ENCODE data around the gene PNMT.
A peak's percentile ranks its signal among the peaks of the same experiment; 100 is the strongest.

Gene PNMT

GRCh38 chr17:39699818-39700147, 31.5 kb downstream of the PNMT start, which contains the start of gene ERBB2 (continued):
- TF ChIP-seq ZNF114 (tag by site-specific recombination; IDR thresholded peaks at IDR 0.05) (no peak), ZBTB17 (tag by site-specific recombination; IDR thresholded peaks at IDR 0.05) (peak; percentile 23; the same call in 1 of the 2 replicates), ZNF140 (tag by site-specific recombination; IDR thresholded peaks at IDR 0.05) (no peak), ZNF366 (tag by site-specific recombination; conservative IDR thresholded peaks at IDR 0.05) (peak; percentile 75), ZNF792 (tag by site-specific recombination; IDR thresholded peaks at IDR 0.05) (no peak), ZNF660 (tag by site-specific recombination; IDR thresholded peaks at IDR 0.05) (no peak), ZNF341 (tag by site-specific recombination; IDR thresholded peaks at IDR 0.05; ENCODE audit: low read depth) (peak; percentile 22; the same call in 1 of the 2 replicates), ZNF48 (tag by site-specific recombination; IDR thresholded peaks at IDR 0.05) (no peak), ZNF24 (tag by site-specific recombination; IDR thresholded peaks at IDR 0.05) (no peak), YY2 (tag by site-specific recombination; IDR thresholded peaks at IDR 0.05) (no peak), SETDB1 (IDR thresholded peaks at IDR 0.05; ENCODE audit: insufficient read length, low read length) (no peak), WT1 (tag by site-specific recombination; IDR thresholded peaks at IDR 0.05) (peak; percentile 82; the same call in 1 of the 2 replicates), ZNF677 (tag by site-specific recombination; IDR thresholded peaks at IDR 0.05) (no peak), ZBTB1 (tag by site-specific recombination; IDR thresholded peaks at IDR 0.05) (no peak), ZNF658 (tag by site-specific recombination; IDR thresholded peaks at IDR 0.05) (no peak), PRDM6 (tag by site-specific recombination; IDR thresholded peaks at IDR 0.05) (no peak), ZNF248 (tag by site-specific recombination; IDR thresholded peaks at IDR 0.05) (no peak), ZNF292 (tag by site-specific recombination; IDR thresholded peaks at IDR 0.05; ENCODE audit: borderline replicate concordance, low read depth) (no peak), ATF2 (tag by site-specific recombination; IDR thresholded peaks at IDR 0.05; ENCODE audit: low read depth) (no peak), ZFP3 (tag by site-specific recombination; IDR thresholded peaks at IDR 0.05; ENCODE audit: low read depth) (no peak), ZNF175 (tag by site-specific recombination; IDR thresholded peaks at IDR 0.05) (no peak), ZBTB20 (tag by site-specific recombination; IDR thresholded peaks at IDR 0.05) (no peak), ZNF26 (tag by site-specific recombination; IDR thresholded peaks at IDR 0.05) (no peak), BCL11B (tag by site-specific recombination; IDR thresholded peaks at IDR 0.05; ENCODE audit: low read depth) (no peak), ZNF560 (tag by site-specific recombination; IDR thresholded peaks at IDR 0.05; ENCODE audit: borderline replicate concordance) (no peak), ZNF585B (tag by site-specific recombination; IDR thresholded peaks at IDR 0.05) (no peak), ZNF394 (tag by site-specific recombination; IDR thresholded peaks at IDR 0.05; ENCODE audit: borderline replicate concordance) (no peak), ZNF19 (tag by site-specific recombination; IDR thresholded peaks at IDR 0.05; ENCODE audit: low read depth) (no peak), ZFP69B (tag by site-specific recombination; IDR thresholded peaks at IDR 0.05) (no peak)
- TF ChIP-seq, protein P1, sequence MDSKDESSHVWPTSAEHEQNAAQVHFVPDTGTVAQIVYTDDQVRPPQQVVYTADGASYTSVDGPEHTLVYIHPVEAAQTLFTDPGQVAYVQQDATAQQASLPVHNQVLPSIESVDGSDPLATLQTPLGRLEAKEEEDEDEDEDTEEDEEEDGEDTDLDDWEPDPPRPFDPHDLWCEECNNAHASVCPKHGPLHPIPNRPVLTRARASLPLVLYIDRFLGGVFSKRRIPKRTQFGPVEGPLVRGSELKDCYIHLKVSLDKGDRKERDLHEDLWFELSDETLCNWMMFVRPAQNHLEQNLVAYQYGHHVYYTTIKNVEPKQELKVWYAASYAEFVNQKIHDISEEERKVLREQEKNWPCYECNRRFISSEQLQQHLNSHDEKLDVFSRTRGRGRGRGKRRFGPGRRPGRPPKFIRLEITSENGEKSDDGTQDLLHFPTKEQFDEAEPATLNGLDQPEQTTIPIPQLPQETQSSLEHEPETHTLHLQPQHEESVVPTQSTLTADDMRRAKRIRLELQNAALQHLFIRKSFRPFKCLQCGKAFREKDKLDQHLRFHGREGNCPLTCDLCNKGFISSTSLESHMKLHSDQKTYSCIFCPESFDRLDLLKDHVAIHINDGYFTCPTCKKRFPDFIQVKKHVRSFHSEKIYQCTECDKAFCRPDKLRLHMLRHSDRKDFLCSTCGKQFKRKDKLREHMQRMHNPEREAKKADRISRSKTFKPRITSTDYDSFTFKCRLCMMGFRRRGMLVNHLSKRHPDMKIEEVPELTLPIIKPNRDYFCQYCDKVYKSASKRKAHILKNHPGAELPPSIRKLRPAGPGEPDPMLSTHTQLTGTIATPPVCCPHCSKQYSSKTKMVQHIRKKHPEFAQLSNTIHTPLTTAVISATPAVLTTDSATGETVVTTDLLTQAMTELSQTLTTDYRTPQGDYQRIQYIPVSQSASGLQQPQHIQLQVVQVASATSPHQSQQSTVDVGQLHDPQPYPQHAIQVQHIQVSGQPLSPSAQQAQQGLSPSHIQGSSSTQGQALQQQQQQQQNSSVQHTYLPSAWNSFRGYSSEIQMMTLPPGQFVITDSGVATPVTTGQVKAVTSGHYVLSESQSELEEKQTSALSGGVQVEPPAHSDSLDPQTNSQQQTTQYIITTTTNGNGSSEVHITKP (tag by site-specific recombination; IDR thresholded peaks at IDR 0.05) = peak; percentile 52
- TF ChIP-seq, protein P2, sequence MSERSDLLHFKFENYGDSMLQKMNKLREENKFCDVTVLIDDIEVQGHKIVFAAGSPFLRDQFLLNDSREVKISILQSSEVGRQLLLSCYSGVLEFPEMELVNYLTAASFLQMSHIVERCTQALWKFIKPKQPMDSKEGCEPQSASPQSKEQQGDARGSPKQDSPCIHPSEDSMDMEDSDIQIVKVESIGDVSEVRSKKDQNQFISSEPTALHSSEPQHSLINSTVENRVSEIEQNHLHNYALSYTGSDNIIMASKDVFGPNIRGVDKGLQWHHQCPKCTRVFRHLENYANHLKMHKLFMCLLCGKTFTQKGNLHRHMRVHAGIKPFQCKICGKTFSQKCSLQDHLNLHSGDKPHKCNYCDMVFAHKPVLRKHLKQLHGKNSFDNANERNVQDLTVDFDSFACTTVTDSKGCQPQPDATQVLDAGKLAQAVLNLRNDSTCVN (tag by site-specific recombination; optimal IDR thresholded peaks at IDR 0.05) = peak; percentile 74
- TF ChIP-seq, protein P3, sequence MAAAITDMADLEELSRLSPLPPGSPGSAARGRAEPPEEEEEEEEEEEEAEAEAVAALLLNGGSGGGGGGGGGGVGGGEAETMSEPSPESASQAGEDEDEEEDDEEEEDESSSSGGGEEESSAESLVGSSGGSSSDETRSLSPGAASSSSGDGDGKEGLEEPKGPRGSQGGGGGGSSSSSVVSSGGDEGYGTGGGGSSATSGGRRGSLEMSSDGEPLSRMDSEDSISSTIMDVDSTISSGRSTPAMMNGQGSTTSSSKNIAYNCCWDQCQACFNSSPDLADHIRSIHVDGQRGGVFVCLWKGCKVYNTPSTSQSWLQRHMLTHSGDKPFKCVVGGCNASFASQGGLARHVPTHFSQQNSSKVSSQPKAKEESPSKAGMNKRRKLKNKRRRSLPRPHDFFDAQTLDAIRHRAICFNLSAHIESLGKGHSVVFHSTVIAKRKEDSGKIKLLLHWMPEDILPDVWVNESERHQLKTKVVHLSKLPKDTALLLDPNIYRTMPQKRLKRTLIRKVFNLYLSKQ (tag by site-specific recombination; IDR thresholded peaks at IDR 0.05; ENCODE audit: borderline replicate concordance) = no peak
